Keratinocyte (primary cell): ENCODE measurements around the gene SLC25A30.

Source experiments
- CTCF ChIP-seq, 3 experiments: IDR thresholded peaks in 1 of 3; conservative IDR thresholded peaks in 1 of 3; optimal IDR thresholded peaks in 1 of 3; 2 replicates in 2 of 3; 3 replicates in 1 of 3; pipeline versions ENCODE3 to v1.5.1; 2011; ENCODE audit warnings: low read length in 3 of 3, mild to moderate bottlenecking in 3 of 3, moderate library complexity in 2 of 3, control low read depth in 1 of 3, inconsistent platforms in 1 of 3; ENCODE audit not compliant: insufficient read depth in 2 of 3; ENCODE audit errors: extremely low read depth in 1 of 3
- EZH2 ChIP-seq: IDR thresholded peaks from one replicate; pipeline ENCODE4 v1.6.1; 2012; ENCODE audit warnings: inconsistent platforms, mild to moderate bottlenecking, low read length, moderate library complexity

- no peak for TF ChIP-seq CTCF (optimal IDR thresholded peaks at IDR 0.05 in 1 of 3, IDR thresholded peaks at IDR 0.05 in 1 of 3, conservative IDR thresholded peaks at IDR 0.05 in 1 of 3; ENCODE audit: extremely low read depth in 1 of 3, insufficient read depth in 2 of 3, low read length in 3 of 3)
- TF ChIP-seq EZH2: no peak
Measured at GRCh38 chr13:45411631-45412030, 6.5 kb downstream of the SLC25A30 start.
